Activated T-cell treated with anti-CD3 and anti-CD28 coated beads for 48 hours (primary cell): ENCODE measurements around the gene PCBD2.
A peak's percentile ranks its signal among the peaks of the same experiment; 100 is the strongest.
"Not testable (repeated sequence)": the region's sequence is repeated elsewhere in the genome, so short reads cannot be mapped to it uniquely, and the experiment has no call there.

ENCODE experiments used
- DNase-seq: peaks from one replicate; pipeline ENCODE4 v3.0.0-alpha.2; 2020; ENCODE audit warnings: low read depth

PCBD2 gene

GRCh38 chr5:134904610-134905245 is at the start of gene PCBD2:
Gene PCBD2, plus strand, starts transcription at chr5:134905131. Its CDS starts 9 bp downstream, at chr5:134905140.
- peak; percentile 95 for DNase-seq

- DNase-seq = not testable (repeated sequence)
Measured at GRCh38 chr5:134856465-134856864, 48.5 kb upstream of the PCBD2 start.

- no peak for DNase-seq
Measured at GRCh38 chr5:134857401-134857800, 47.5 kb upstream of the PCBD2 start.

GRCh38 chr5:134864707-134865106 is 40.2 kb upstream of the PCBD2 start:
- DNase-seq = no peak

GRCh38 chr5:134873494-134873893 is 31.4 kb upstream of the PCBD2 start:
- peak; percentile 11 for DNase-seq

GRCh38 chr5:134873987-134874830 is 30.7 kb upstream of the PCBD2 start, which contains the start of gene TXNDC15:
Gene TXNDC15, plus strand, starts transcription at chr5:134874371. Its CDS starts 57 bp downstream, at chr5:134874428.
- peak; percentile 78 for DNase-seq

- peak; percentile 20 for DNase-seq
Measured at GRCh38 chr5:134874831-134875655, 29.9 kb upstream of the PCBD2 start.

GRCh38 chr5:134877159-134877558 is 27.8 kb upstream of the PCBD2 start:
- no peak for DNase-seq

- DNase-seq = no peak
Measured at GRCh38 chr5:134878403-134878802, 26.5 kb upstream of the PCBD2 start.

GRCh38 chr5:134879456-134879855 is 25.5 kb upstream of the PCBD2 start:
- DNase-seq = no peak

- not testable (repeated sequence) for DNase-seq
Measured at GRCh38 chr5:134880937-134881336, 24.0 kb upstream of the PCBD2 start.

- DNase-seq = not testable (repeated sequence)
Measured at GRCh38 chr5:134881711-134882110, 23.2 kb upstream of the PCBD2 start.

- no peak for DNase-seq
Measured at GRCh38 chr5:134887593-134888159, 17.3 kb upstream of the PCBD2 start.

- no peak for DNase-seq
Measured at GRCh38 chr5:134889335-134889734, 15.6 kb upstream of the PCBD2 start.

GRCh38 chr5:134891473-134891872 is 13.5 kb upstream of the PCBD2 start:
- DNase-seq = no peak

GRCh38 chr5:134892282-134892681 is 12.6 kb upstream of the PCBD2 start:
- DNase-seq = no peak

- no peak for DNase-seq
Measured at GRCh38 chr5:134892926-134893325, 12.0 kb upstream of the PCBD2 start.

GRCh38 chr5:134893748-134894505 is 11.0 kb upstream of the PCBD2 start:
- no peak for DNase-seq

GRCh38 chr5:134902071-134902801 is 2.7 kb upstream of the PCBD2 start:
- no peak for DNase-seq

GRCh38 chr5:134905246-134905996 is 490 bp downstream of the PCBD2 start:
- peak; percentile 50 for DNase-seq
